Adipocyte (in vitro differentiated cells): ENCODE data around the gene EYA2.
A peak's percentile ranks its signal among the peaks of the same experiment; 100 is the strongest.

Experiments used
- DNase-seq: peaks from one replicate; pipeline ENCODE4 v3.0.0-alpha.2; 2015; ENCODE audit warnings: low read depth
- H3K27me3 ChIP-seq: replicated peaks from 2 replicates; pipeline ENCODE4 v1.7.0; 2013; ENCODE audit warnings: mild to moderate bottlenecking, low read length, moderate library complexity; ENCODE audit not compliant: control insufficient read depth, insufficient read depth
- H3K36me3 ChIP-seq: 2 replicates; pipeline ENCODE4 v1.7.0; 2013; ENCODE audit warnings: low read length, mild to moderate bottlenecking, moderate library complexity; ENCODE audit not compliant: control insufficient read depth, insufficient read depth, severe bottlenecking
- H3K4me1 ChIP-seq: 2 replicates; pipeline ENCODE4 v1.7.0; 2013; ENCODE audit warnings: mild to moderate bottlenecking, low read length, moderate library complexity; ENCODE audit not compliant: control insufficient read depth, insufficient read depth
- H3K4me3 ChIP-seq: 2 replicates; pipeline ENCODE4 v1.7.0; 2013; ENCODE audit warnings: mild to moderate bottlenecking, low read length, moderate library complexity
- H3K9ac ChIP-seq: 2 replicates; pipeline ENCODE4 v1.7.0; 2013; ENCODE audit warnings: mild to moderate bottlenecking, low read length, moderate library complexity
- H3K9me3 ChIP-seq: 2 replicates; pipeline ENCODE4 v1.7.0; 2013; ENCODE audit warnings: mild to moderate bottlenecking, low read length, moderate library complexity; ENCODE audit not compliant: control insufficient read depth

The EYA2 gene

DNA sequence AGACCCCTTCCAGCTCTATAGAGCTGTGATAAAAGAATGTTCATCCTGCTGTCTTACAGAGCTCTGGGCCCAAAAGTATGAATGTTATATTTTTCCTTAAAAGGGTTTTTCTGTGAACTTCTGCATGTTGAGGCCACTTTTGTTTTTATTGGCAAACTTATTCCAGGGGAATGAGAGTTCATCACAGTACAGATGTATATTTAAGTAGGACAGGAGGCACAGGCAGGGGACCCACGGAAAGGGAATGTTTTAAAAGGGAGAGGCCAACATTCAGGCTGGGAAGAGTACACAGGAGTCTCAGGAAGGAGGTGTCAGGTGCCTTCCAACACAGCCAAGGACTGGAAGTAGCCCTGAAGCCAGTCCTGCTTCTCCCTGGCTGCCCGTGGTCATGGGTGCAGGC, 148.4 kb downstream of the EYA2 start:
- no peak overlapping the region for H3K9ac ChIP-seq
- no peaks in the 10 kb centered on the region for H3K36me3 ChIP-seq
- H3K4me1 ChIP-seq: peaks cover 6% of the 10 kb centered on the region
- DNase-seq: peak; percentile 64
- peaks cover 4% of the 10 kb centered on the region for H3K27me3 ChIP-seq
- H3K9me3 ChIP-seq: peaks cover 12% of the 10 kb centered on the region
- H3K4me3 ChIP-seq: no peak overlapping the region

DNA sequence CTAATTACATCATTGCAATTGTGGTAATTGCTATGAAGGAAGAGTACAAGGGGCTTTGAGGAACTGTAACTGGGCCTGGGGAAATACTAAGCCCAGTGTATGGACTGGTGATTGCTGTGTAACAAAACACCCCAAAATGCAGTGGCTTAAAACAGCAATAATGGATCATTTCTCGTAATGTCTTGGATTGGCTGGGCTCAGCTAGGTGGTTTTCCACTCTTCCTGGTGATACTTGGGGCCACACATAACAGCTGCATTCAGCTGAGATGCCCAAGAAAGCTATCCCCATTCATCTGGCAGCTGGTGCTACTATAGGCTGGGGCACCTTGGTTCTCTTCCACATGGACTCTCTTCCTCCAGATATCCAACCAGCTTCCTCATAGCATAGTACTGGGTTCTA, 150.3 kb downstream of the EYA2 start:
- no peak for DNase-seq
- peaks cover 7% of the 10 kb centered on the region for H3K27me3 ChIP-seq
- no peaks in the 10 kb centered on the region for H3K36me3 ChIP-seq
- H3K9me3 ChIP-seq: peaks cover 12% of the 10 kb centered on the region
- no peak overlapping the region for H3K4me3 ChIP-seq
- H3K4me1 ChIP-seq: no peaks in the 10 kb centered on the region
- H3K9ac ChIP-seq: no peak overlapping the region

DNA sequence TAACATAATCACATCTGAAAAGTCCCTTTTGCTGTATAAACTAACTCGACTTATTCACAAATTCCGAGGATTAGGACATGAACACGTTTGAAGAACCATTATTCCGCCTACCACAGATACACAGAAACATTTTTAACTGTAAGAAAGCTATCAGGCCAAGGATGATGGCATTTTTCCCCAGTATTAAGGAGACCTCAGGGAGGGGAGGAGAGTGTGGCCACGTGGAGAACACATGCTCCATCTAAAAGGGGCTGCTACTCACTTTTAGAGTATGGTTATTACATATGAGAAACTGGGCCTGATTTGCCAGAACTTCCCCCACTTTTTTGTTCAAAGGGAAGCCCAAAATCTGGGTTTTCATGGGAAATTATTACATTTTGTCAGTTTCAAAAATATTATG, 153.4 kb downstream of the EYA2 start:
- Histone ChIP-seq H3K4me1 (no peaks in the 10 kb centered on the region), H3K4me3 (no peak overlapping the region), H3K36me3 (no peaks in the 10 kb centered on the region), H3K9ac (no peak overlapping the region), H3K9me3 (peaks cover 12% of the 10 kb centered on the region), H3K27me3 (peaks cover 19% of the 10 kb centered on the region)
- DNase-seq: no peak

DNA sequence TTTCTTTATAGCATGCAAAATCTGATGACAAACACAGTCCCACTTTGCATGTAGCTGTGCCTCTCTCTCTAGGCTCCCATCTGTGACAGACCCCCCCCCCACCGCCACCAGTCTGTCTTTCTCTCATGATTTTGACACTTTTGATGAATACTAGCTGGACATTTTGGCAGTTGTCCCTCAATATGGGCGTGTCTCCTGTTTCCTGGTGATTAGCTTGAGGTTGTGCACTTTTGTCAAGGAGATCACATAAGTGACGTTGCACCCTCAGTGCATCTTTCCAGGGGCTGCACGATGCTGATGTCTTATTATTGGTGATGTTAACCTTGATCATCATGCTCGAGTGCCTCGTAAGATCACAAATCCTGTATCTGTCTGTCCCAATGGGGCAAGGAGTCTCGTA, 155.1 kb downstream of the EYA2 start:
- peaks cover 11% of the 10 kb centered on the region for H3K9me3 ChIP-seq
- no peak for DNase-seq
- H3K9ac ChIP-seq: no peak overlapping the region
- peaks cover 26% of the 10 kb centered on the region for H3K27me3 ChIP-seq
- no peaks in the 10 kb centered on the region for H3K36me3 ChIP-seq
- no peaks in the 10 kb centered on the region for H3K4me1 ChIP-seq
- H3K4me3 ChIP-seq: no peak overlapping the region

DNA sequence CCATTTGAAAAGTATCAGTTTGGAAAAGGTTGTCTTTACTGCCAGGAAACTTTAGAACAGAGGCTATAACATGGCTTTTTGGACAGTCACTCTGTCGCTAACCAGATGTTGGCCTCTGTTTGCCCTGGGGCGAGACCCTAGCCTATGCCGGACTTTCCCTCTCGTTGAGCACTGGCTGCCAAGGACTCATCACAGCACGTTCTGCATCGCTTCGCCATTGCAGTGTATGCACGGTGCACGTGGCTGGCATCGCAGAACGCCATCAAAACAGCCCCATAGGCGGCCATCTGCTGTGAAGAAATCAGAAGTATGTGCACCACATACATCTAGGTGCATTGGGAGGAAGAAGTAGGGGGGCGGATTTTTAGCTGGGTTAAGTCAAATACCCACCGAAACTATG, 156.4 kb downstream of the EYA2 start:
- H3K36me3 ChIP-seq: no peaks in the 10 kb centered on the region
- H3K27me3 ChIP-seq: peaks cover 36% of the 10 kb centered on the region
- no peaks in the 10 kb centered on the region for H3K9me3 ChIP-seq
- H3K4me1 ChIP-seq: no peaks in the 10 kb centered on the region
- DNase-seq: no peak
- no peak overlapping the region for H3K4me3 ChIP-seq
- H3K9ac ChIP-seq: no peak overlapping the region

DNA sequence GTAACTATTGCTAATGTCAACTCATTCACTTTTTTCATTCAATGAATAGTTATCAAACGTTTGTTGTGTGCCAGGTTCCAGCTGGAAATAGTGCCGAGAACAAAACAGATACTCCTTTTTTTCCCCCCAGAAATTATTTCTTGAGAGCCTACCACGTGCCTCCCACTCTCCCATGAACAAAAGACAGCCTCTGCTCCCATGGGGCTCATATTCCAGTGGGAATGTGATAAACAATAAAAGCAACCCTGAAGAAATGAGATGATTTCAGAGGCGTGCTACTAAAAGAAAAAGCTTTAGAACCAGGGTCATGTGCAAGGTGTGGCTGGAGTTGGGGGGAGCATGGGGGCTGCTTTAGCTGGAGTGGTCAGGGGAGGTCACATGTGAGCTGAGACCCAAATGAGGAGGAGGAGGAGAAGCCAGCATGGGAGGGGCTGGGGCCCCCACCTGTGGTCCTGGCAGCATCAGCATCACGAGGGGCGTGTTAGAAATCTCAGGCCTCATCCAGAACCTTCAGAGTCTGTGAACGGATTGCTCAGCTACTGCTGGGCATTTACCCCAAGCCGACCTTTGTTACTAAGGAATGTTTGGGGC, 157.4 kb downstream of the EYA2 start:
- no peak for DNase-seq
- H3K4me1 ChIP-seq: no peaks in the 10 kb centered on the region
- no peak overlapping the region for H3K9ac ChIP-seq
- no peak overlapping the region for H3K4me3 ChIP-seq
- no peaks in the 10 kb centered on the region for H3K9me3 ChIP-seq
- H3K36me3 ChIP-seq: no peaks in the 10 kb centered on the region
- H3K27me3 ChIP-seq: peaks cover 42% of the 10 kb centered on the region

DNA sequence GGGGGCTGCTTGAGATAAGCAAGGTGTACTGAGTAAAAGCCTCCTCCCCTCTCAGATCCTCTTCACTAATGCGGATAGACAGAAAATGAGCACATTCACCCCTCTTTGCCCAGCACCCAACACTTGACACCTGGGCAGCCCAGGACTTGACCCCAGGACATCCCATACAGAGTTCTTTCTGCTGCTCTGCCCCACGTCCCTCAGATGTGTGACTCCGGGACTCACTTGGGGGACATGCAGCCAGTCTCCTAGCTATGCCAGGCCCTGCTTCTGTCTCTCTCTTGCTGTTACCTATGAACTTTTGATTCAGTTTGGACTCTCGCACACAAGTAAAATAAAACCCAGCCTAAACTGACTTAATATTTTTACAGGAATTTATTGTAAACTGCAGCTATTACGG, 159.9 kb downstream of the EYA2 start:
- no peaks in the 10 kb centered on the region for H3K4me1 ChIP-seq
- H3K9me3 ChIP-seq: no peaks in the 10 kb centered on the region
- peaks cover 42% of the 10 kb centered on the region for H3K27me3 ChIP-seq
- no peak overlapping the region for H3K4me3 ChIP-seq
- DNase-seq: no peak
- H3K36me3 ChIP-seq: no peaks in the 10 kb centered on the region
- no peak overlapping the region for H3K9ac ChIP-seq

DNA sequence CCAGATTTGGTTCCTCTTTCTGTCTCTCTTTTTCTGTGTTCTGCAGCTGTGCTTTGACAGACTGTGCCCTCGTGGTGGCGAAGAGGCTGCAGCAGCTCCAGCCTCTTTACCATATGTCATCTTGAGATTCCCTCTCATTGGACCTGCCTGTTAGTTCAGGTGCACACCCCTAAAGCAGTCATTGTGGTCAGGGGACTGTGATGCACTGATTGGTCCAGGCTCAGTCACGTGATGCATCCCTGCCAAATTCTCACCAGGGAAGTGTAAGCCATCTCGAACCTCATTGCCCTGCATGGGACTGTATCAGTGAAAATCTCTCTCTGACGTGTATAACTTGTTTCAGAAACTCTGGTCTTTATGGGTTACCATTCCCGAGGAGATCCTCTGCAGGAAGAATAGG, 160.3 kb downstream of the EYA2 start:
- Histone ChIP-seq H3K9me3 (no peaks in the 10 kb centered on the region), H3K27me3 (peaks cover 40% of the 10 kb centered on the region), H3K36me3 (no peaks in the 10 kb centered on the region), H3K9ac (no peak overlapping the region), H3K4me1 (no peaks in the 10 kb centered on the region), H3K4me3 (no peak overlapping the region)
- no peak for DNase-seq

DNA sequence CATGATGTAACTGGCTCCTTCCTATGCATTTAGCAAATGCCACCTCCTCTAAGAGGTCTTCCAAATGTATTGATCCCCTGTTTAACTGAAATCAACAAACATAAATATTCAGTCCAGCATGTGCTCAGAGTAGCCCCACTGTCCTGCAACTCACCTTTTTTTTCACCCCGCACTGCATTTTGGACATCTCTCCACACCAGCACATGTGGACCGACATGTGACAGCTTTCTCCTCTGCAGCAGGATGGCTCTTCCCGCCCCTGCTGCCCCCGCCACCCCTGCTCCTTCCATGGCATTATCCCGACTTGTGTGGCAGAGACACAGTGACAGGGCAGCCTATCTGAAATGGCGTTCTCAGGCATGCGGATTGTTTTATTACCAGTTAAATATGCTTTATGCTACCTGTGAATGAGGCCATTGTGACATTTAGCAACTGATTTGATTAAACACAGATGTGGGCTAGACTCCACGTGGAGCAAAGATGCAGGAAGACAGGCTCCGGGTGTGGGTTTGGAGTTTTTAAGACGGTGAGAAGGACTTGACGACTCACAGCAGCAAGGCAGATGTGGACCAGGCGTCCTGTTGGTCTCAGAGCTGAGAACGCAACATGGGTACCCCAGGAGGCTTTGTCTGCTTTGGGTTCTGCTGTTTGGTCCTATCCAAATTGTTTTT, 161.2 kb downstream of the EYA2 start:
- Histone ChIP-seq H3K4me3 (no peak overlapping the region), H3K36me3 (no peaks in the 10 kb centered on the region), H3K9me3 (no peaks in the 10 kb centered on the region), H3K9ac (no peak overlapping the region), H3K4me1 (no peaks in the 10 kb centered on the region), H3K27me3 (peaks cover 35% of the 10 kb centered on the region)
- DNase-seq: peak; percentile 68

DNA sequence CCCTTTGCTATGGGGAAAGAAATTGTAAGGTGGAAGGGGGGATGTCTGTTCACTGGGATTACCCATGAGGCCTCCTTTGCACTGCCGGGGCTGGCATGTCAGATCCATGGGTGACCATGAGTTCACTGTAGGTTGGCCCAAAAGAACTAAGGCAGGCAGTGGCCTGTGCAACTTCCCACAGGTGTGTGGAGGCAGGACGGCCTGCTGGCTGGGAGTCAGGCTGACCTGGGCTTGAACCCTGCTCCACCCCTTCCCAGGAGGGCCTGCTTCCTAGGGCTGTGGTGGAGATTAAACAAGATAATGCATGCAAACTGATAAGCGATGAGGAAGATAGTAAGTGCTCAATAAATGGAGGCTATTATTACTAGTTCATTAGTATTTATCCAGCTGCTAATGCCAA, 163.0 kb downstream of the EYA2 start:
- Histone ChIP-seq H3K9me3 (no peaks in the 10 kb centered on the region), H3K36me3 (no peaks in the 10 kb centered on the region), H3K4me1 (no peaks in the 10 kb centered on the region), H3K4me3 (no peak overlapping the region), H3K9ac (no peak overlapping the region), H3K27me3 (peaks cover 23% of the 10 kb centered on the region)
- no peak for DNase-seq

DNA sequence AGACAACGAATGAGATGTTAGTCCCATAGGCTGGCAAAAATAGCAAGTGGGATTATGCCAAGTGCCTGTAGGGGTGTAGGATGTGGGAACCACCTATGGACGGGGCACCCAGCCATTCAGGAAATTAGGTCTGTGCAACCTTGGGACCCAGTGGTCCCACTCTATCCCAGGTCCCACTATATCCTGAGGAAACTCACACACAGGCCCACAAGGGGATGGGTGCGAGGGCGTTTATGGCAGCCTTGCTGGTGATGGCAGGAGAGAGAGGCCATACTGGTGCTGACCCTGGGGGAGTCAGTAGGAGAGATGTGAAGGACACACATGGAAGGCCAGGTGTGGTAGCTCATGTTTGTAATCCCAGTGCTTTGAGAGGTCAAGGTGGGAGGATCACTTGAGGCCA, 163.6 kb downstream of the EYA2 start:
- Histone ChIP-seq H3K4me1 (no peaks in the 10 kb centered on the region), H3K36me3 (no peaks in the 10 kb centered on the region), H3K27me3 (peaks cover 23% of the 10 kb centered on the region), H3K9me3 (no peaks in the 10 kb centered on the region), H3K4me3 (no peak overlapping the region), H3K9ac (no peak overlapping the region)
- no peak for DNase-seq

DNA sequence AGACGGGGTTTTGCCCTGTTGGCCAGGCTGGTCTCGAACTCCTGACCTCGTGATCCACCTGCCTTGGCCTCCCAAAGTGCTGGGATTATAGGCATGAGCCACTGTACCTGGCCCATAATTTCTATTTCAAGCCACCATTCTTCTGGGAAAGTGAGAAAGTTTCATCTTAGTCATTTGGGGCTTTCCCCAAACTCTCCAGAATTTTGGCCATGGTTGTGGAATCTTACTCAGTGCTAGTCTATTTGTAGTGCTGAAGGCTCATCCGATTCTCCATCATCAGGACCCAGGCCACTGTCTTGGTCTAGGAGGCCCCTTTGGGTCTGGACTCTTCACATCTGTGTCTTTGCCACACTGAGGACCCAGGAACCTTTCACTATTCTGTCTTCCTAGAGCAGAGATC, 164.9 kb downstream of the EYA2 start:
- no peak overlapping the region for H3K4me3 ChIP-seq
- peaks cover 16% of the 10 kb centered on the region for H3K27me3 ChIP-seq
- no peak overlapping the region for H3K9ac ChIP-seq
- H3K4me1 ChIP-seq: peaks cover 2% of the 10 kb centered on the region
- DNase-seq: no peak
- no peaks in the 10 kb centered on the region for H3K36me3 ChIP-seq
- H3K9me3 ChIP-seq: peaks cover 1% of the 10 kb centered on the region
